HEK293T (cell line): Measurements from ENCODE around the gene IFI27L2.

Experiments used
- CTCF ChIA-PET: fragments of 350-600 bp; formaldehyde crosslinking; extraction: SDS; loops from one replicate; lab custom pipeline; 2021; ENCODE audit warnings: antibody characterized with exemption, inconsistent platforms; lab: Yijun Ruan, JAX
- POLR2A ChIA-PET: fragments of 350-600 bp; formaldehyde crosslinking; extraction: SDS; loops from one replicate; lab custom pipeline; 2020; ENCODE audit warnings: antibody characterized with exemption, inconsistent platforms; lab: Yijun Ruan, JAX
- DNase-seq: peaks from one replicate; pipeline ENCODE4 v3.0.0; 2012; ENCODE audit warnings: mixed read lengths; ENCODE audit errors: extremely low spot score
- ARNT ChIP-seq: fragments of 450-650 bp; IDR thresholded peaks from 2 replicates; pipeline ENCODE4 v1.6.1; 2017; ENCODE audit warnings: mild to moderate bottlenecking
- BHLHE40 ChIP-seq: fragments of 450-650 bp; IDR thresholded peaks from 2 replicates; pipeline ENCODE4 v1.6.1; 2016; ENCODE audit warnings: mild to moderate bottlenecking, moderate library complexity, borderline replicate concordance
- CTBP1 ChIP-seq: fragments of 450-650 bp; IDR thresholded peaks from 2 replicates; pipeline ENCODE4 v1.6.1; 2016; ENCODE audit warnings: borderline replicate concordance
- ELF4 ChIP-seq: fragments of 450-650 bp; IDR thresholded peaks from 2 replicates; pipeline ENCODE4 v1.6.1; 2017; ENCODE audit warnings: antibody characterized with exemption
- FOXA1 ChIP-seq: fragments of 450-650 bp; IDR thresholded peaks from 2 replicates; pipeline ENCODE4 v1.6.1; 2016; ENCODE audit warnings: mild to moderate bottlenecking
- FOXK2 ChIP-seq: fragments of 450-650 bp; IDR thresholded peaks from 2 replicates; pipeline ENCODE4 v1.6.1; 2016; ENCODE audit warnings: mild to moderate bottlenecking
- FOXM1 ChIP-seq: fragments of 450-650 bp; IDR thresholded peaks from 2 replicates; pipeline ENCODE4 v1.6.1; 2017; ENCODE audit warnings: mild to moderate bottlenecking, borderline replicate concordance
- HDGF ChIP-seq: fragments of 450-650 bp; IDR thresholded peaks from 2 replicates; pipeline ENCODE4 v1.6.1; 2017; ENCODE audit warnings: antibody characterized with exemption, borderline replicate concordance
- L3MBTL2 ChIP-seq: fragments of 450-650 bp; conservative IDR thresholded peaks from 2 replicates; pipeline ENCODE4 v1.6.1; 2016; ENCODE audit warnings: mild to moderate bottlenecking
- LEF1 ChIP-seq: fragments of 450-650 bp; IDR thresholded peaks from 2 replicates; pipeline ENCODE4 v1.6.1; 2017; ENCODE audit warnings: mild to moderate bottlenecking, borderline replicate concordance
- NFRKB ChIP-seq: fragments of 450-650 bp; IDR thresholded peaks from 2 replicates; pipeline ENCODE4 v1.6.1; 2016; ENCODE audit warnings: mild to moderate bottlenecking, moderate library complexity
- SP1 ChIP-seq: fragments of 450-650 bp; IDR thresholded peaks from 2 replicates; pipeline ENCODE4 v1.6.1; 2017
- SUZ12 ChIP-seq: fragments of 450-650 bp; IDR thresholded peaks from 2 replicates; pipeline ENCODE4 v1.6.1; 2016; ENCODE audit warnings: mild to moderate bottlenecking
- TARDBP ChIP-seq: fragments of 450-650 bp; IDR thresholded peaks from 2 replicates; pipeline ENCODE4 v1.6.1; 2016
- ZNF384 ChIP-seq: fragments of 450-650 bp; IDR thresholded peaks from 2 replicates; pipeline ENCODE4 v1.6.1; 2016
- TF ChIP-seq, protein P1 (sequence below): fragments of 450-650 bp; IDR thresholded peaks from 2 replicates; pipeline ENCODE4 v1.6.1; 2016

Gene IFI27L2

DNA sequence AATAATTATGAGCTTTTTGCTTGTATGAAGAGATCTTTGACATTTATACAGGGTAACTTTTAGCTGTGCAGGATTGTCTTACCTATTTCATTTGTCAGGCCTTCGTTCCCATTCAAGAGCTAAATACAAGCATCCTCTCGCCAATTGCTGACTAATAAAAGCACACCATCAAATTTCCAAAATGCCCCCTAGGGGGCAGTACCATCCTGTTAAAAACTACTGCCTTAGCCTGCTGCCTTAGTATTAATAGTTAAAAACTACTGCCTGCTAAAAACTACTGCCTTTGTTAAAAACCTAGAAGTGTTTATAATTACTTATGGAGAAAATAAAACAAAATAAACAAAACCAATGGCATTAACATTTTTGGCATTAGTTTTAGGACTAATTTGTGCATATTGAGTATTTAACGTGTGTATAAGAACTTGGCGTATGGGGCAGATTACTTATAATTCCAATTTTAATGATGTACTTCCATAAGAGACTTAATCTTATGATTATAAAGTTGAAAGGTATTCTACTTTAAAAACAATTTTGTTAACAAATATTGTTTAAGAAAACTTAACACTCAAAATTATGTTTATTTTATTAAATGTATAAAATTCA lies 3.0 kb upstream of the IFI27L2 start:
- CTCF ChIA-PET = interaction anchor here (0.6 to 1.7 kb wide), 17 partner anchors 9 to 550 kb away, joined by 3 to 7 read pairs (median 4); no protein-coding TSS in a partner anchor
- DNase-seq = peak; percentile 39
- no peak for TF ChIP-seq FOXK2
- 0 out of 2 replicates have a peak, but pooled peaks have one; percentile 21 for TF ChIP-seq CTBP1
- POLR2A ChIA-PET = no interaction called here

DNA sequence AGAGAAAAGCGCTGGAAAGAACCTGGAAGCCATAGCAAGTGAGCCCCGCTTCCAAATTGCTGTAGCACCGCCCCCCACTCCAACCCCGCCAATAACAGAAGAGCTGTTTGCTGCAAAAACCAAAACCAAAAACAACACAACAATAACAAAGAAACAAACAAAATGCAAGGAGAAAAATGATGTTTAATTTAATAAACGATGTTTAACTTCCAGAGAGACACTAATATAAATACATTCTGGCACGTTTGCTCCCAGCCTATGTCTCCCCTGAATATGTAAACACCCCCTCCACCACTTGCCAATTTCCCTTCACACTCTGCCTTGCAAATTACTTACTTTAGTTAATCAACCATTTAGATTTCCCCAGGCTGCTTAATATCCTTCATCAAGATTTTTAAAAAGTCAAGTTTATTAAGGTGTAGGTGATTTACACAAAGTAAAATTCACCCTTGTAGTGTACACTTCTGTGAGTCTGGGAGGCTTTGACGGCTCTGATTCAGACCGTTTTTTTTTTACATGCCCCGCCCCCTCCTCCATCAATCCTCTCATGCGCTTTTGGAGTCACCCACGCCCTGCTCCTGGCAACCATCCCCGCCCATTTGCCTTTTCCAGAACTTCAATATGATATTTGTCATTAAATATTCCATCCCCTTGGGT lies 482 bp upstream of the IFI27L2 start:
- TF ChIP-seq BHLHE40 (no peak), FOXK2 (peak; percentile 44; the same call in 1 of the 2 replicates), FOXM1 (no peak), ZNF384 (peak; percentile 82)
- TF ChIP-seq, protein P1, sequence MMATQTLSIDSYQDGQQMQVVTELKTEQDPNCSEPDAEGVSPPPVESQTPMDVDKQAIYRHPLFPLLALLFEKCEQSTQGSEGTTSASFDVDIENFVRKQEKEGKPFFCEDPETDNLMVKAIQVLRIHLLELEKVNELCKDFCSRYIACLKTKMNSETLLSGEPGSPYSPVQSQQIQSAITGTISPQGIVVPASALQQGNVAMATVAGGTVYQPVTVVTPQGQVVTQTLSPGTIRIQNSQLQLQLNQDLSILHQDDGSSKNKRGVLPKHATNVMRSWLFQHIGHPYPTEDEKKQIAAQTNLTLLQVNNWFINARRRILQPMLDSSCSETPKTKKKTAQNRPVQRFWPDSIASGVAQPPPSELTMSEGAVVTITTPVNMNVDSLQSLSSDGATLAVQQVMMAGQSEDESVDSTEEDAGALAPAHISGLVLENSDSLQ = peak; percentile 41; the same call in 1 of the 2 replicates
- ChIA-PET POLR2A (interaction anchor here (1.7 kb wide), 1 partner anchor 48 kb away, joined by 9 read pairs; the partner anchor contains the start of genes DDX24 and IFI27L1), CTCF (interaction anchor here (1.3 kb wide), 1 partner anchor 18 kb away, joined by 3 read pairs; no protein-coding TSS in a partner anchor)
- DNase-seq = peak; percentile 53

DNA sequence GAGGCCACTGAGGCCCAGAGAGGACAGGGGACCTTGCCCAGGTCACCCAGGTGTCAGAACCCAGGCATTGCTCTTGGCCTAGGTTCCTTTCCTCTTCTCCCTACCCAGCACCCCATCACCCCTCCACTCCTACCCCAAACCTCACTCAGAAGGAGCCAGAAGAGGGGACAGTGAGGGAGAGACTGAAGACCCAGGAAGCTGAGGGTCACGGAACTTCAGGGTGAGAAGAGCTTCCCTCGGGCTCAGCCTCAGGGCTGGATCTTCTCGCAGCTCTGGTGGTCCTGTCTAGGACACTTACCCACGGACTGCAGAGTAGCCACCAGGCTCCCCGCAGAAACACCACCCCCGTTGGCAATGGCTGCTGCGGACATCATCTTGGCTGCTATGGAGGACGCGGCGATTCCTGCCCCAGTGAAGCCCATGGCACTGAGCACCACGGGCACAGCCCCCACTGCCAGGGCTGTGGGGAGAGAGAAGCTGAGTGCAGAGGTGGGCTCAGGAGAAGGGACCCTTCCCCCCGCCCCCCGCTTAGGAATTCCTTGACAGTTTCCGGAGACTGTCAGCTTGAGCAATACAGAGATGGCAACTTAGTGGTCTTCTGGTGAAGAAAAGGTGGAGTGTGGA lies 1.1 kb downstream of the IFI27L2 start:
- ChIA-PET POLR2A (interaction anchor here (0.9 to 1.7 kb wide), 3 partner anchors 17 to 49 kb away, joined by 3 to 9 read pairs (median 5); partner anchors contain the start of genes DDX24, IFI27 and IFI27L1), CTCF (interaction anchor here (0.6 to 1.1 kb wide), 7 partner anchors 8 to 92 kb away, joined by 3 to 5 read pairs (median 3); no protein-coding TSS in a partner anchor)
- DNase-seq = no peak
- no peak for TF ChIP-seq NFRKB
- no peak for TF ChIP-seq SP1
- TF ChIP-seq, protein P1 = no peak
- no peak for TF ChIP-seq LEF1
- no peak for TF ChIP-seq ZNF384
- no peak for TF ChIP-seq SUZ12
- no peak for TF ChIP-seq L3MBTL2
- TF ChIP-seq HDGF = no peak
- TF ChIP-seq FOXA1 = no peak
- TF ChIP-seq ARNT = no peak
- TF ChIP-seq FOXM1 = no peak

DNA sequence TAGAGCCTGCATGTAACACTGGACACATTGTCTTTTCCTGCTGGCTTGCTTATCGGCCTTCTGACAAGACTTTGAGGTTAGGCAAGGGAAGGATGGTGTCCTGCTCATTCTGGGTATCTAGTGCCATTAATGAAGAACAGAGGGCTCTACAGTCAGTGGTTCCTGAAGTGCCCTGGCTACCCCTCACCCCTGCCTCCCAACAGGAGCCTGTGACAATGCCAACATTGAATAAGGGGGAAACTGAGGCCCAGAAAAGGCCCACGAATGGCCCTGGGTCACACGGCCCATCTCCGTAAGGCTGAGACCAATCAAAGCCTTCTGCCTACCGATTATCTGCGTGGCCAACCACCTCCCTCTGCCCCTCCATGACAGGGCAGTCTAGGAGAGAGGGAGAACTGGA lies 2.1 kb downstream of the IFI27L2 start:
- POLR2A ChIA-PET = no interaction called here
- CTCF ChIA-PET = interaction anchor here (0.8 to 1.1 kb wide), 2 partner anchors 15 to 53 kb away, joined by 3 read pairs; no protein-coding TSS in a partner anchor
- TF ChIP-seq TARDBP (no peak), ZNF384 (no peak), BHLHE40 (no peak), SP1 (no peak), FOXM1 (no peak), ARNT (no peak), FOXK2 (no peak), SUZ12 (no peak), HDGF (no peak), LEF1 (no peak), L3MBTL2 (no peak), FOXA1 (no peak), ELF4 (no peak), CTBP1 (no peak), NFRKB (no peak)
- TF ChIP-seq, protein P1 = no peak
- DNase-seq = no peak

DNA sequence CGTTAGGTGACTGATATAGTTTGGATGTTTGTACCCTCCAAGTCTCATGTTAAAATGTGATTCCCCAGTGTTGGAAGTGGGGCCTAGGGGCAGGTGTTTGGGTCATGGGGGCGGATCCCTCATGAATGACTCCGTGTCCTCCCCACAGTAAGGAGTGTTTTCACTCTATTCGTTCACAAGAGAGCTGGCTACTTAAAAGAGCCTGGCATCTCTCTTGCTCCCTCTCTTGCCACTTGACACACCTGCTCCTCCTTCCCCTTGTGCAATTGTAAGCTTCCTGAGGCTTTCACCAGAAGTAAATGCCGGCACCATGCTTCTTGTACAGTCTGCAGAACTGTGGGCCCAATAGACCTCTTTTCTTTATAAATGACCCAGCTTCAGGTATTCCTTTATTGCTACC lies 2.6 kb downstream of the IFI27L2 start:
- ChIA-PET CTCF (no interaction called here), POLR2A (no interaction called here)
- no peak for DNase-seq
- no peak for TF ChIP-seq BHLHE40
- TF ChIP-seq FOXK2 = no peak
- TF ChIP-seq FOXM1 = no peak
- no peak for TF ChIP-seq LEF1
- TF ChIP-seq FOXA1 = no peak

DNA sequence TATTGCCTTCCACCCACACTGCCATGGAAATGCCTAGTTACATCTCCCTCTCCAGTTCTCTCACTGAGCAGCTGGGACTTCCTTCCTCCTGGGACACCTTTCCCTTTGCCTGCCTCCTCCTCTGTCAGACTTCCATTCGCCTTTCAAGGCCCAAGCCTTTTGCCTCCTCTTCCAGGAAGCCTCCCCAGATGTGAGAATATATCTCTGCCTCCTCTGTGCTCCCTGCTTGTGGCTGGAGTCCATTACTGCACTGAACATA lies 3.1 kb downstream of the IFI27L2 start:
- TF ChIP-seq ARNT (no peak), SUZ12 (no peak), TARDBP (no peak), L3MBTL2 (no peak), ZNF384 (no peak), LEF1 (no peak), CTBP1 (no peak), NFRKB (no peak), ELF4 (no peak), SP1 (no peak), BHLHE40 (no peak), FOXA1 (no peak)
- TF ChIP-seq, protein P1 = no peak
- no peak for DNase-seq
- ChIA-PET CTCF (no interaction called here), POLR2A (no interaction called here)
